Right lobe of liver (tissue), 4 donors: ENCODE measurements around the gene ITPK1.

Experiments used
- POLR2A ChIP-seq: fragments of 450-650 bp; IDR thresholded peaks from one replicate; pipeline ENCODE4 v1.6.1; 2017; ENCODE audit warnings: antibody characterized with exemption, mild to moderate bottlenecking
- TF ChIP-seq, protein P1 (sequence below), 4 donors: fragments of 200-600 bp in 3 of 4; fragments of 450-650 bp in 1 of 4; IDR thresholded peaks; one replicate each; pipeline versions ENCODE4 v1.5.1 to v1.8.0; 2016 to 2022; ENCODE audit warnings: antibody characterized with exemption in 4 of 4, mild to moderate bottlenecking in 2 of 4
- donor health status: DM: no; HTN: no; CAD: no.
- donor health status: DM: no; HTN: no; CAD: no.
- donor health status: DM: no; HTN: yes; CAD: no.

DNA sequence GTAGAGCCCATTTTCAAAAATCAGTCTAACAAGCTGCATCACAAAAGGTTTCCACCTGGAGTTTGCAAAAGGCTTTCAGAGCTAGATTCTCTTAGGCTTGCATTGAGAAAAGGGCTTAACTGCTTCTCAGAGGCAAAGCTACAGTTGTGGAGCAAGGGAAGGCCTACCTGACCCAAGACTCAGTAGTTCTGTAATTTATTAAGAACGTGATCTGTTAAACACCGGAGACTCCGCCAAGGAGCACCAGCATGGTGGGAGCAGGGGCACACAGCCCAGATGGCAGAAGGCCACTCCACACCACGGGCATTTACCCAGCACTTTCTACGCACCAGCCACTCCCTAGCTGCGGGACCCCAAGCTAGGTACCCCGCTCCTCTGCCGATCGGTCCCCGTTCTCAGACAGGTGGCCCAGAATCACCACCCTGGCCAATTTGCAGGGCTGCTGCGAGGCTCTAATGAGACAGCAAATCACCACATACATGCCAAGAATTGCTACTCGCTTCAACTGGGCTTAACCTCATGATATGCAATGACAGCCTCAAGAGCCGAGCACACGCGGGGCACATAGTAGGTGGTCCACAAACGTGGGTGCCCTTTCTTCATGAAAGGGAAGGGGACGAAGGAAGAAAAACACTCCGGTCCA lies 1.5 kb downstream of the ITPK1 start:
- TF ChIP-seq, protein P1, sequence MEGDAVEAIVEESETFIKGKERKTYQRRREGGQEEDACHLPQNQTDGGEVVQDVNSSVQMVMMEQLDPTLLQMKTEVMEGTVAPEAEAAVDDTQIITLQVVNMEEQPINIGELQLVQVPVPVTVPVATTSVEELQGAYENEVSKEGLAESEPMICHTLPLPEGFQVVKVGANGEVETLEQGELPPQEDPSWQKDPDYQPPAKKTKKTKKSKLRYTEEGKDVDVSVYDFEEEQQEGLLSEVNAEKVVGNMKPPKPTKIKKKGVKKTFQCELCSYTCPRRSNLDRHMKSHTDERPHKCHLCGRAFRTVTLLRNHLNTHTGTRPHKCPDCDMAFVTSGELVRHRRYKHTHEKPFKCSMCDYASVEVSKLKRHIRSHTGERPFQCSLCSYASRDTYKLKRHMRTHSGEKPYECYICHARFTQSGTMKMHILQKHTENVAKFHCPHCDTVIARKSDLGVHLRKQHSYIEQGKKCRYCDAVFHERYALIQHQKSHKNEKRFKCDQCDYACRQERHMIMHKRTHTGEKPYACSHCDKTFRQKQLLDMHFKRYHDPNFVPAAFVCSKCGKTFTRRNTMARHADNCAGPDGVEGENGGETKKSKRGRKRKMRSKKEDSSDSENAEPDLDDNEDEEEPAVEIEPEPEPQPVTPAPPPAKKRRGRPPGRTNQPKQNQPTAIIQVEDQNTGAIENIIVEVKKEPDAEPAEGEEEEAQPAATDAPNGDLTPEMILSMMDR (IDR thresholded peaks at IDR 0.05): no peak
- no peak for TF ChIP-seq POLR2A
